Peyer's patch (tissue), 4 donors: ENCODE measurements around the gene SMCP. TPM values are rescaled to one million over a fixed set of nuclear protein-coding genes. Genes with fewer than 3 reads are reported as not detected.

Experiments
- DNase-seq, 3 donors: peaks; one replicate each; pipeline ENCODE4 v3.0.0-alpha.2; 2017 to 2019
- H3K27ac ChIP-seq, 4 donors: fragments of 200-600 bp; sonication (generic); one replicate each; pipeline ENCODE4 v1.5.1; 2016 to 2019
- H3K27me3 ChIP-seq, 2 donors: fragments of 200-600 bp; sonication (generic); one replicate each; pipeline ENCODE4 v1.5.1; 2019
- H3K36me3 ChIP-seq, 3 donors: fragments of 200-600 bp; sonication (generic); one replicate each; pipeline ENCODE4 v1.5.1; 2016 to 2019
- H3K4me1 ChIP-seq, 4 donors: fragments of 200-600 bp; sonication (generic); one replicate each; pipeline ENCODE4 v1.5.1; 2016 to 2019
- H3K4me3 ChIP-seq, 4 donors: fragments of 200-600 bp; sonication (generic); 1 replicate in 3 of 4; 2 replicates in 1 of 4; pipeline ENCODE4 v1.5.1; 2016 to 2019; ENCODE audit warnings: mild to moderate bottlenecking in 1 of 4
- H3K9me3 ChIP-seq, 4 donors: fragments of 200-600 bp; sonication (generic); one replicate each; pipeline ENCODE4 v1.5.1; 2016 to 2019; ENCODE audit warnings: mild to moderate bottlenecking in 1 of 4
- CTCF ChIP-seq, 6 experiments: fragments of 450-650 bp in 4 of 6; fragments of 200-600 bp in 2 of 6; sonication (generic) in 1 of 6; IDR thresholded peaks; one replicate each; pipeline ENCODE4 v1.5.1; 2017 to 2019; ENCODE audit warnings: antibody characterized with exemption in 6 of 6, mild to moderate bottlenecking in 3 of 6, moderate library complexity in 1 of 6
- POLR2A ChIP-seq, 2 donors: fragments of 450-650 bp; IDR thresholded peaks; one replicate each; pipeline ENCODE4 v1.5.1; 2017; ENCODE audit warnings: antibody characterized with exemption in 2 of 2, mild to moderate bottlenecking in 2 of 2, moderate library complexity in 2 of 2
- total RNA-seq, 4 donors: library from RNA; depleted of rRNA; stranded (reverse); fragments of >200 nt; gene quantifications; one replicate each; pipeline ENCODE4 v1.1.0, GENCODE V29; 2016

SMCP gene
- total RNA-seq, 4 donors from 2014 or later: not detected

DNA sequence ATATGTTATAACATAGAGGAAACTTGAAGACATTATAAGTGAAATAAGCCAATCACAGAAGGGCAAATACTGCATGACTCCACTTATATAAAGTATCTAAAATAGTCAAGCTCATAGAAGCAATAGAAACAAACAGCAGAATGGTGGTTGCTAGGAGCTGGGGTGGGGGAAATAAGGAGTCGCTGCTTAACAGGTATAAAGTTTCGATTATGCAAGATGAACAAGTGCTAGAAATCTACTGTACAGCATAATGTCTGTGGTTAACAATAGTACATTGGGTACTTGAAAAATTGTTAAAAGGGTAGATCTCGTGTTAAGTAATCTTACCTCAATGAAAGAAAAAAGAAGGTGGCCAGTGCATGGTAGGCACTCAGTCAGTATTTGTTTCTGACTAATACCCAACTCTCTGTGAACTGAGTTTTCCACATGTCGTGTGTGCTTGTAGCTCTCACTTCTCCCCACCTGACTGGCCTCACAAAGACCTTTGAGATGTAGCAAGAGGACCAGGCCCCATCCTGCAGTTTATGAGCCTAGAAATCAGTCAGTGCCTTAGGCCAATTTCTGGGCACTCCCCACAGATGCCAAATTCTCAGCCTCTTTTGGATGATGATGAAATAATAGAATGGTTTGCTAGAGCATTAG is 54.2 kb downstream of the SMCP start:
- no peak for DNase-seq
- Histone ChIP-seq H3K27ac (no peak overlapping the region), H3K4me1 (no peaks in the 10 kb centered on the region), H3K27me3 (no peaks in the 10 kb centered on the region), H3K9me3 (no peaks in the 10 kb centered on the region), H3K4me3 (no peak overlapping the region), H3K36me3 (no peaks in the 10 kb centered on the region)
- TF ChIP-seq CTCF (IDR thresholded peaks at IDR 0.05) (no peak), POLR2A (IDR thresholded peaks at IDR 0.05) (no peak)

DNA sequence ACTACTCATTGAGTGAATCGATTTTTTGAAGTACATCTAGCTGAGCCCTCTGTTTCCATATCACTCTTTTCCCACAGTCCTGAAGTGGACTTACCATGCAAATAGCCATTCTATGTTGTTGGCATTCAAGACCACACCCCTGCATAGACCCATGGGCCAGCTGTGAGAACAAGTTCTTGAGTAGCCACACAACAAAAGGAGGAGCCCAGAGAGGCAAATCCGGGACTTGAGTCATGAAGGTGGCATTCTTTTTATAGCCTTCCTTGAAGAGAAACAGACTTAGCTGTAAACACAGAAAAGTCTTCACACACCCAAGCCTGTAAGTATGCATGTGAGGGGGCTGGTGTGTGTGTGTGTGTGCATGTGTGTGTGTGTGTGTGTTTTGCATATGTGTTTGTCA is 55.1 kb downstream of the SMCP start:
- Histone ChIP-seq H3K9me3 (no peaks in the 10 kb centered on the region), H3K27ac (no peak overlapping the region), H3K27me3 (no peaks in the 10 kb centered on the region), H3K4me3 (no peak overlapping the region), H3K4me1 (no peaks in the 10 kb centered on the region), H3K36me3 (no peaks in the 10 kb centered on the region)
- no peak for DNase-seq
- no peak for TF ChIP-seq POLR2A (IDR thresholded peaks at IDR 0.05)
- TF ChIP-seq CTCF (IDR thresholded peaks at IDR 0.05): no peak

Other genes with a start within 250 kb of the SMCP start
- gene LCE2D, start 214.9 kb upstream of the SMCP start, total RNA-seq: not detected
- gene LCE2C, start 203.0 kb upstream of the SMCP start, total RNA-seq: not detected
- not detected for gene LCE2B, start 192.2 kb upstream of the SMCP start, total RNA-seq
- not detected for gene LCE2A, start 180.0 kb upstream of the SMCP start, total RNA-seq
- not detected for gene LCE4A, start 170.2 kb upstream of the SMCP start, total RNA-seq
- gene KPRP, start 120.3 kb upstream of the SMCP start, total RNA-seq: not detected
- gene LCE1F, start 103.2 kb upstream of the SMCP start, total RNA-seq: not detected
- gene LCE1E, start 92.1 kb upstream of the SMCP start, total RNA-seq: not detected
- not detected for gene LCE1D, start 81.6 kb upstream of the SMCP start, total RNA-seq
- gene LCE1C, start 71.7 kb upstream of the SMCP start, total RNA-seq: not detected
- not detected for gene LCE1B, start 66.4 kb upstream of the SMCP start, total RNA-seq
- not detected for gene LCE1A, start 50.8 kb upstream of the SMCP start, total RNA-seq
- not detected for gene LCE6A, start 35.5 kb upstream of the SMCP start, total RNA-seq
- not detected for gene LCE7A, start 18.3 kb upstream of the SMCP start, total RNA-seq
- gene IVL, start 30.2 kb downstream of the SMCP start, total RNA-seq: not detected
- not detected for gene SPRR5, start 68.9 kb downstream of the SMCP start, total RNA-seq
- not detected for gene SPRR4, start 92.3 kb downstream of the SMCP start, total RNA-seq
- gene SPRR1A, start 105.8 kb downstream of the SMCP start, total RNA-seq: not detected
- gene SPRR3, start 123.4 kb downstream of the SMCP start, total RNA-seq: 1 to 10 TPM in 1 of 4 donors, not detected in 3; 4.4 TPM
- gene SPRR1B, start 152.9 kb downstream of the SMCP start, total RNA-seq: not detected
- gene SPRR2D, start 162.8 kb downstream of the SMCP start, total RNA-seq: not detected
- gene SPRR2A, start 179.2 kb downstream of the SMCP start, total RNA-seq: not detected
- not detected for gene SPRR2B, start 193.3 kb downstream of the SMCP start, total RNA-seq
- not detected for gene SPRR2E, start 216.2 kb downstream of the SMCP start, total RNA-seq
- not detected for gene SPRR2F, start 235.2 kb downstream of the SMCP start, total RNA-seq